Right ventricle myocardium superior (tissue), 1 donor: ENCODE data around the gene GALNT17. TPM values are rescaled to one million over a fixed set of nuclear protein-coding genes. Genes with fewer than 3 reads are reported as not detected.
"Not testable (repeated sequence)": the region's sequence is repeated elsewhere in the genome, so short reads cannot be mapped to it uniquely, and the experiment has no call there.

Experiments used
- ATAC-seq: fragments of 200-7000 bp; cut with Tn5 transposase; one replicate; pipeline ENCODE4 v1.9.1; 2020; ENCODE audit warnings: mild to moderate bottlenecking; ENCODE audit not compliant: poor library complexity
- DNase-seq: peaks from one replicate; pipeline ENCODE4 v3.0.0-alpha.2; 2020
- intact Hi-C: fragments of 100-400 bp; cut with DNase I; formaldehyde crosslinking; loops from one replicate; pipeline ENCODE4 v1.11.2; 2022
- total RNA-seq: library from RNA; stranded (reverse); fragmentation: NEBNext Ultra II Directional; extraction: Animal tissue kit (Norgen Biotek cat#: 25700); gene quantifications from one replicate; pipeline ENCODE4 v1.2.1, GENCODE V29; 2021
- donor health status: DM: no; HTN: yes; CAD: no; lungs with severe emphysema.

The GALNT17 gene
- total RNA-seq, 1 donor from 2014 or later = 72.1 TPM

DNA sequence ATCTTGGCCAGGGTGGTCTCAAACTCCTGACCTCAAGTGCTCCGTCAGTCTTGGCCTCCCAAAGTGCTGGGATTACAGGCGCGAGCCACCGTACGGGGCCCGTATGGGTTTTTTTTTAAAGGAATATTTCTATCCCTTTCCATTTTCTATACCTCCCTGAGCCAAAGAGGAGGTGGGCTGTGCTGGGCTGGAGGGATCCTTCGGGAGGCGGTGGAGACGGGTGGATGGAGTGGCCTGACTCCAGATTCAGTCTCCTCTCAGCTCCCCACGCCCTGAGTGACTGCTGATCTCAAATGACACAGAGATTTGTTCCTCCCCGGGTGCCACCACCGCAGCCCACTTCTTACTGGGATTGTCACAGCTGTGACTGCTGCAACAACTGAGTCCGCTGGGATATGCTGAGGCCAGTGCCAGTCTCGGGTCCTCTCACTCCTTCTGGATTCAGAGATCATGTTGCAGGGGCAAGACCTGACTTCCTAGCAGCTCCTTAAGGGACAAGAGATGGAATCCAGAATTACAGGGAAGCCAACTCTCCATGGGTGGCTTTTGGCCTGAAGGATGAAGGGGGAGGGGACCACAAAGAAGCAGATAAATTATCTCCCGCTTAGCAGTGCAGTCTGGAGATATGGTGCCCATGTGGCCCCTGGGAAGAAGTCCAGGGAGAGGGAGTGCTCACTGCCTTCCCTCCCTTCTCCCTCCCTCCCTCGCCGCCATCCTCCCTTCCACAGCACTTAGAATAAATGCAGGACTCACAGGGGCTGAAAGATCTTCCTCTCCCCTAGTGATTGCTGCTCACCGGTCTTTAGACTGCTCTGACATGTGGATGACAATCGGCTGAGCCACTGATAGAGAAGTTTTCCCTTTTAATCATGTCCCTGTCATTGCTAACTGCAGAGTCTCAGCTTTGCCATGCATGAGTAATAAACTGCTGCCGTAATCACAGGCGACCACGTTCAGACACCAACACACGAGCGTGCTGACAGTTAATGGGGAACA lies 14.3 kb downstream of the GALNT17 start:
- intact Hi-C loops = no loop called here
- ATAC-seq (peak; percentile 75), DNase-seq (no peak)

DNA sequence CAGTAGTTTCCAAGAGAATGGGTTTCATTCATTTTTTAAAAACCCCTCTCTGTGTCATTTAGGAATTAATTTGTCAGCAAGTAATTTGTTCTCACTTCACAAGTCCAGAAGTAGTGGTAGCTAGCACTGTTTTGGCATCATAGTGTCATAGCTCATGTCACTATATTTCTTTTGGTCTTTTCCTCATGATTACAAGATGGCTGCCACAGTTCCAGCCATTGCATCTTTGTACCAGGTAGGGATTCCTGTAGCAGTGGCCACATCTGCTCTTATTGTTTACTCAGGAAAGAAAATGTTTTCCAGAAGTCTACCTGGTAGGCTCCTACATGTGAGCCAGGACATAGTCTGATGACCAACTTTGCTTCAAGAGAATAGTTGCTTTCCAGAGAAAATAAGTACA lies 16.2 kb downstream of the GALNT17 start:
- DNase-seq (no peak), ATAC-seq (no peak)
- intact Hi-C loops = no loop called here

DNA sequence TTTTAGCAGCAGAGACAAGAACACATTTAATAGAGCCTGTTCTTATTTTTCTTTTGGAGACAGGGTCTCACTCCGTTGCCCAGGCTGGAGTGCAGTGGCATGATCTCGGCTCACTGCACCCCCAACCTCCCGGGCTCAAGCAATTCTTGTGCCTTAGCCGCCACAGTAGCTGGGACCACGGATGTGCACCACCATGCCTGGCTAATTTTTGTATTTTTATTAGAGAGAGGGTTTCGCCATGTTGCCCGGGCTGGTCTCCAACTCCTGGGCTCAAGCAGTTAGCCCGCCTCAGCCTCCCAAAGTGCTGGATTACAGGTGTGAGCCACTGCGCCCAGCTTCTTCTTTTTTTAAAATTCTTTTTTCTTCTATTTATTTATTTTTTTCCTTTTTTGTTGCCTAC lies 23.3 kb downstream of the GALNT17 start:
- DNase-seq = no peak
- intact Hi-C loops = no loop called here
- no peak for ATAC-seq

DNA sequence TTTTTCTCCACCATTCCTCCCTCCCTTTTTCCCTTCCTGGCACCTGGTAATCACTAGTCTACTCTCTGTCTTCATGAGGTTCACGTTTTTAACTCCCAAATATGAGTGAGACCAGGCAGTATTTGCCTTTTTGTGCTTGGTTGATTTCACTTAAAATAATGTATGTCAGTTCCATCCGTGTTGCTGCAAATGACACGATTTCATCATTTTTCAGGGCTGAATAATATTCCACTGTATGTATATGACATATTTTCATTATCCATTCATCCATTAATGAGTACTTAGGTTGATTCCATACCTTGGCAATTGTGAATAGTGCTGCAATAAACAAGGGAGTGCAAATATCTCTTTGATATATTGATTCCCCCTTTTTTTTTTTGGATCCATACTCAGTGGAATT lies 25.8 kb downstream of the GALNT17 start:
- no peak for ATAC-seq
- intact Hi-C loops = no loop called here

DNA sequence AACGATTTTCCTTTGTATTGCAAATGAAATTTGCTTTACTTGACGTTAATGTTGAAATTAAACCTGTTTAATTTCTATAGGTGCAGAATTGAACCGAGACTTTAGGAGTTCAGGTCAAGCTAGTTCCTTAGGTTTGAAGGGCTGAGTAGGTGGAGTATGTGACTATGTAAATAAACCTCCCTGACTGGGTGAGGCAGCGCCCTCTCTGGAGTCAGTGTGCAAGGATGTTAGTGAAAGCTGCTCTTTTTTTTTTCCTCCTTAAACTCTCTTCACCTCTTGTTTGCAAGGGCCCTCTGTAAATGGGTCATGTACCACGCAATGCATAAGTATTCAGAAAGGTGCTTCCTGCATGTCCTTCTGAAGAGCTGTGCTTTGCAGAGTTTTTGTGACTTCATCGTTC lies 33.8 kb downstream of the GALNT17 start:
- ATAC-seq (no peak), DNase-seq (no peak)
- intact Hi-C loops = no loop called here

More for the DNA sequence above, 25.8 kb downstream of the GALNT17 start:
- no peak for DNase-seq

DNA sequence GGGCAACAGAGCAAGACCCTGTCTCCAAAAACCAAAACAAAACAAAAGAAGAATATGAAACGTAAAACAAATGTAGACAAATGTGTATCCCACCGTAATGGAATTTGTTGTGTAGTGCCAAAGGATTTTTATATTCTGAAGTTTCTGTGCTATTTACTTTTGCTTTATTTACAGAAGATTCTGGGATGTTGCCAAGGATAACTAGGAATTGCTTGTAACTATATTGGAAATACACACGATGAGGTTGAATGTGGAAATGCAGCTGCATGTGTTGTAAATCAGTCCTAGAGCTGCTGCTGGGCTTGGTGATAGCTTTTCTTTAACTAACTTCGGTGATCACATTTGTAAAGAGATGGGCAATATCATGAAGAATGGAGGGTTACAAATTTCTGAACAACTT lies 39.5 kb downstream of the GALNT17 start:
- ATAC-seq = no peak
- DNase-seq = no peak
- intact Hi-C loops = no loop called here

DNA sequence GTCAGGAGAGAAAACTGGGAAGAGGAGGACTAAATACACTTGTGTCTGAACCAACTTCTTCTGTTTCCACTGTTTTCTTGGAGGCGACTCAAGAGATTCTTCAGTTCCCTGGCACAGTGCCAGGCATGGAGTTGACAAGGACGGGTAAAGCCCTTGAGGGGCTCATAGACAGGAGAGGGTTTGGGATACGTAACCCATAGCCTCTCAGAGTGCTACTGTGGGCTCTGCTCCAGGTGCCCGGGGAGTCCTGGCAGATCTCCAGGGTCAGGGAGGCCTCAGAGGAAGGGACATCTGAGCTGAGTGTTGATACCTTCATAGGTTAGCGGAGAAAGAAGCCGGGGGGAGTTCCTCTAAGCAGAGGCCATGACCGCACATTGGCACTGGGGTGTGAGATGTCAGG lies 42.0 kb downstream of the GALNT17 start:
- DNase-seq (peak; percentile 47), ATAC-seq (peak; percentile 70)

DNA sequence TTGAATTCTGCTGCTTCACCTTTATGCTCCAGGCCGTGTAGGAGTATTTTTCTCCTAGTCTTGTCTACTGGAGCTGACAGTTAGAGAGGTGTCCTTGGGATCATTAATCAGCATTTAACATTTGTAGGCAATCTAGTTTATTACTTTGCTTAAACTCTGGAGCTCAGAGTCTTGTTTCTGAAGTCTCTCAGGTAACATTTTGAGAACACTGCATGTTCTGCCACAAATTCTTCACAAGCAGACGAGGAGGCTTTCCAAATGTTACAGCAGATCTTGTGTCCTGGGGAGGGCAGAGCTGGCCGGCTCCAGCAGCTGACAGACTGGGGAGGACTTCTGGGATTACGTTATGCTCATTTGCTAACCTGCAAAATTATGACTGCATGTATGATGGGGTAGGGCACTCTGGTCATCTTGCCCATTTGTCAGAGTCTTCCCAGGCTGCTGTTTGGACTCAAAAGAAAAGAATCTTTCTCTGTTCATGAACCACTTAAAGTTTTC lies 50.5 kb downstream of the GALNT17 start:
- DNase-seq = no peak
- ATAC-seq = no peak
- intact Hi-C loops = no loop called here

More for the DNA sequence above, 42.0 kb downstream of the GALNT17 start:
- intact Hi-C loops = no loop called here

DNA sequence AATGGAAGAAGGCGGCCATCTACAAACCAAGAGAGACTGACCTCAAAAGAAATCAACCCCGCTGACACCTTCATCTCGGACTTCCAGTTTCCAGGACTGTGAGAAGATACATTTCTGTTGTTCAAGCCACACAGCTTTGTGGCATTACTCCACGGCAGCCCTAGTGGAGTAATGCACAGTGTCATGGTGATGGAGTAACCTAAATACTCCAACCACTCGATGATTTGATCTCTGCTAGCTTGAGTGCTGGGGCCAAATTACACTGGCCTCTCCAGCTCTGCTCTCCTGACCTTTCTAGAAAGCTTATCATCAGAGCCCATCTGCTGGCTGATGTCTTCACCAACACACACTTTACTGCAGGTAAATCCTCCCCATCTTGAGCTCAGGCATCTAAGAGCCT lies 52.2 kb downstream of the GALNT17 start:
- DNase-seq (no peak), ATAC-seq (no peak)
- intact Hi-C loops = no loop called here

DNA sequence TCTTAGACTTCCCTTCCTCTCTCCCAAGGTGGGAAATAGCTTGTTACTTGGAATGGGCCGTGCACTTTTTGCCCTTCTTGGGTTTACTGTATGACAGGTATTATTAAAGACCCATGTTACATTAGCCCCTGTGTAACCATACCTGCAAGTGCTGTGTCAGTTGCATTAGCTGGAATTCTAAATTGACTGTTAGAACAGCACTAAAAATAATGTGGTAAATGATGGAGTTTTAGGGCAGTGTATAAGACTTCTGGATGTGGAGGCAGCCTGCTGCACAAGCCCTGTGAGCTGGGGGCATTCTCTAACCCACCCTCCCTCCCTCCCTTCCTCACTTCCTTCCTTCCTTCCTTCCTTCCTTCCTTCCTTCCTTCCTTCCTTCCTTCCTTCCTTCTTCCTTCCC lies 52.7 kb downstream of the GALNT17 start:
- DNase-seq (no peak), ATAC-seq (no peak)
- intact Hi-C loops = no loop called here

DNA sequence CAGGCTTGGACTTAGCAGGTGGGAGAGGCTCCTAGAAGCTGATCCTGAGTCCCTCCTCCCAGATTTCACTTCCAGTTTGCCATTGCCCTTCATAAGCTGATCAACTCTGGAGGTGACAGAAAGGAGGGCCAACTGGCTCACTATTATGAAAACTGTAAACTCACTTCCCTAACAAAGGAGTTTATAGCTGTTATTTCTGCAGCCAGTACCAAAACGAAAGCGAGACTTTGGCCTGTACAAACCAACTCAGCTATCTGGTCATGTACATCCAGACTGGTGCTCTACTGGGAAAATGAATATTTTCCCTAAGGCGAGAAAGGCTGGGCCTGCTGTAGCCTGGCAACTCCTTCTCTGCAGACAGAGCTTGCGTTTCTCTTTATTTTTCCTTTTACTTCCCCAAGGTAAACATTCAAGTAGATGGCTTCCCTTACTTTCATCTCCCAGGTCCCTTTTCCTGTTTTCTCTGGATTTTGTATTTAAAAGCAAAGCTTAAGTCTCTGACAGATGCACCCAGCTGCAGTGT lies 54.7 kb downstream of the GALNT17 start:
- no peak for DNase-seq
- intact Hi-C loops = no loop called here
- peak; percentile 12 for ATAC-seq

DNA sequence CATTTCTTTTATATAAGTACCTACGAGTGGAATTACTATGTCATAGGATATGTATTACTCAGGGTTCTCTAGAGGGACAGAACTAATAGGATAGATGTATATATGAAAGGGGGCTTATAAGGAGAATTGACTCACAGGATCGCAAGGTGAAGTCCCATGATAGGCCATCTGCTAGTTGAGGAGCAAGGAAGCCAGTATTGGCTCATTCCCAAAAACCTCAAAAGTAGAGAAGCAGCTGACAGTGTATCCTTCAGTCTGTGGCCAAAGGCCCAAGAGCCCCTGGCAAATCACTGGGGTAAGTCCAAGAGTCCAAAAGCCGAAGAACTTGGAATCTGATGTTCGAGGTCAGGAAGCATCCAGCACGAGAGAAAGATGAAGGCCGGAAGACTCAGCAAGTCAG lies 59.8 kb downstream of the GALNT17 start:
- ATAC-seq = no peak
- intact Hi-C loops = no loop called here
- no peak for DNase-seq

DNA sequence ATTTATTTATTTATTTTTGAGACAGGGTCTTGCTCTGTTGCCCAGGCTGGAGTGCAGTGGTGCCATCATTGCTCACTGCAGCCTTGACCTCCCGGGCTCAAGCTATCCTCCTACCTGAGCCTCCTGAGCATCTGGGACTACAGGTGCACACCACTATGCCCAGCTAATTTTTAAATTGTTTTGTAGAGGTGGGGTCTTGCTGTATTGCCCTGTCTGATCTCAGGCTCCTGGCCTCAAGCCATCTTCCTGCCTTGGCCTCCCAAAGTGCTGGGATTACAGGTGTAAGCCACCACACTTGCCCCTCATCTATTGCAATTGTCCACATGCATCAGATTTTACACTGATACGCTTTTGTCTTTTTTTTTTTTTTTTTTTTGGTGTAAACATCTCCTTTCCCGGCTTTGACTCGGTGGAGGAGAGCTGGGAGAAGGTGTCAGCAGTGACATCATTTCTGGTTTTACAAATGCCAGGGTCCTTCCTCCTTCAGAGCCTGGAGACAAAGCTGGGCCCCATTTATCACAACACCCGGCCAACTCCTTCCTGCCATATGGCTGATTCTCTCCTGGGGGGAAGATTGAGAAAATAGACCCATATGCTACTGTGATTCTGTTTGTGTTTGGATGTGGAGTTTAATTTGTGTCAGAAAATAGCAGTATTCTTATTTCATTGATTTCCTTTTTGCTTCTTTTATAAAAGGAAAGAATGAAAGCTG lies 61.3 kb downstream of the GALNT17 start:
- no peak for ATAC-seq
- intact Hi-C loops = no loop called here
- DNase-seq = no peak

DNA sequence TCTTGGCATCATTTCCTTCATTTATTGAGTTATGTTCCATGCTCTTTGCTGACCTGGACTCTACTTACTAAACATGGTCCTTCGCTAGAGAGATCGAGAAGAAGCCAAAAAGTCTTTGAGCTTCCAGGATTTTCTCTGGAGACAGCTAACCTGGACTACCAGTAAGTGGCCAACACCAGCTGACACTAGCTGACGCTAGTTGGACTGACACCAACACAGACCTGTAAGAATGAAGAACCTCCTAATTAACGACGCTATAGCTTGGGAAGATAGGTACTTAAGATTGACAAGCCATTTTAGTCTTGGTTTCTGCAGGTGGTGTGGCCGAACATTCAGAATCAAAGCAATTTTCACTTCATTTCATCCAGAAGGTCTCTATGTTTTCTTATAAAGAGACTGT lies 66.4 kb downstream of the GALNT17 start:
- intact Hi-C loops = no loop called here
- DNase-seq (no peak), ATAC-seq (no peak)

DNA sequence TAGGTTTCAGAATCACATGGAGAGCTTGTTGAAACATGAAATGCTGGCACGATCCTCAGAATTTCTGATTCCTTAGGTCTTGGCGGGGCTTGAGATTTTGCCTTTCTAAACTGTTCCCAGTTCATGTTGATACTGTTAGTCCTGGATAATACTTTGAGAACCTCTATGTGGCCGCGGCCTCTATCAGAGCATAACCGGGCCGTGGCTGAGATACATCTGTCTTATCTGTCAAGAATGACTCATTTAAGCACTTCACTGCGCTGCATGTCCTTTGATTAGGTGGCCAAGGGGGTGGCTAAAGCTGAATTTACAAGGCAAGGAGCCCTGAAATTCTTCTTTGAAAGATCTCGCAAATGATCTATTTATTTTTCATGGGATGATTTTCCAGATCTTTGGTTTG lies 66.9 kb downstream of the GALNT17 start:
- intact Hi-C loops = no loop called here
- ATAC-seq (no peak), DNase-seq (no peak)

DNA sequence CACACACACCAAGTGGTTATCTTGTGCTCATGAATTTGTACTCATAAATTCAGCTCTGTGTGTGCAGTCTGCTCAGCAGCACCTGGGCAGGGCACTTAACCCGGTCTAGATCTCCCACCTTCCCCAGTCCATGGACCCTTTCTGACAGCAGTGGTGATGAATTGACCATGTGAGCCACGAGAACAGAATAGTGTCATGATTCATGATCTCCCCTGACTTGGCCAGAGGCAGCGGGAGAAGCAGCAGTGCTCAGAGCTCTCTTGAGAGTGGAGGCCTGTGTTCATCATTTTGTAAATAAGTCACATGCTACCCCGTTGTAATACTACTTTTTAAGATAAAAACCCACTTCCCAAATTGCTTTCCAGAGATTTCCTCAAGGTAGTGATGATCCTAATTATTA lies 74.2 kb downstream of the GALNT17 start:
- no peak for DNase-seq
- no peak for ATAC-seq
- intact Hi-C loops = no loop called here

DNA sequence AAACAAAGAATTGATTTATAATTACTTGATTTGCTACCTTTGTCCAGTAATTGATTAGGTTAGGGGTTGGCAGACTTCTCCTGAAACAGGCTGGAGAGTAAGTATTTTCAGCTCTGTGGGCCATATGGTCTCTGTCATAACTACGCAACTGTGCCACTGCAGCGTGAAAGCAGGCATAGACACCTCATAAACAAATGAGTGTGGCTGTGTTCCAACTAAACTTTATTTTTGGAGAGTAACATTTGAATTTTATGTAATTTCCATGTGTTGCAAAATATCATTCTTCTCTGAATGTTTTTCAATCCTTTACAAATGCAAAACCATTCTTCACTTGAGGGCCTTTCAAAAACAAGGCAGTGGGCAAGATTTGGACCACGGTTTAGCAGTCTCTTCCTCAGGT lies 76.9 kb downstream of the GALNT17 start:
- DNase-seq = no peak
- no peak for ATAC-seq

DNA sequence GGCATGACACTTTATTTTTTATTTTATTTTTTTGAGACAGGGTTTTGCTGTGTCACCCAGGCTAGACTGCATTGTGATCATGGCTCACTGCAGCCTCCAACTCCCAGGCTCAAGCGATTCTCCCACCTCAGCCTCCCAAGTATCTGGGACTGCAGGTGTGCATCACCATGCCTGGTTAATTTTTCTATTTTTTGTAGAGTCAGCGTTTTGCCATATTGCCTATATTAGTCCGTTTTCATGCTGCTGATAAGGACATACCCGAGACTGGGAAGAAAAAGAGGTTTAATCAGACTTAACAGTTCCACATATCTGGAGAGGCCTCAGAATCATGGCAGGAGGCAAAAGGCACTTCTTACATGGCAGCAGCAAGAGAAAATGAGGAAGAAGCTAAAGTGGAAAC lies 77.5 kb downstream of the GALNT17 start:
- intact Hi-C loops, DNase-seq, ATAC-seq: not testable (repeated sequence)

More for the DNA sequence above, 76.9 kb downstream of the GALNT17 start:
- intact Hi-C loops = no loop called here

DNA sequence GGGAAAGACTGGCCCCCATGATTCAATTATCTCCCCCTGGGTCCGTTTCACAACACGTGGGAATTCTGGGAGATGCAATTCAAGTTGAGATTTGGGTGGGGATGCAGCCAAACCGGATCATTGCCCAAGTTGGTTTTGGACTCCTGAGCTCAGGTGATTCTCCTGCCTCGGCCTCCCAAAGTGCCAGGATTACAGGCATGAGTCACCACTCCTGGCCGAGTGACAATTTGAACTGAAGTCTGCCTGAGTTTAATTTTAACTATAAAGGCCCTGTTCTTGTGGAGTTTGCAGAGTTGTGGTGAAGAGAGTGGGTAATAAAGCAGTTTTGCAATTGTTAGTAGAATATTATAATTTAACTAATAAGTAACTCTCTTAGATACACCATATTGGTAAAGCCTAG lies 78.3 kb downstream of the GALNT17 start:
- no peak for ATAC-seq
- intact Hi-C loops = no loop called here
- DNase-seq = no peak
